ENCODE data around the gene SLC35B3. TPM values are rescaled to one million over a fixed set of nuclear protein-coding genes. Genes with fewer than 3 reads are reported as not detected.

Gene SLC35B3
- total and polyA plus RNA-seq, 10 donors = 11.6 to 20.6 (median 16.7) TPM

GRCh38 chr6:8478418-8478817, 43.1 kb upstream of the SLC35B3 start:
- TF ChIP-seq POLR2A (IDR thresholded peaks at IDR 0.05) (no peak), CTCF (IDR thresholded peaks at IDR 0.05 in 8 of 11, conservative IDR thresholded peaks at IDR 0.05 in 3 of 11) (no peak), POLR2AphosphoS5 (IDR thresholded peaks at IDR 0.05) (no peak)
- WGBS, 5 donors = 80 to 95% (median 82%) methylated on average over 1 of the region's 1 CpG
- no peaks in the 10 kb centered on the region for H3K27me3 ChIP-seq (replicated peaks in 1 of 7)
- no peaks in the 10 kb centered on the region for H3K4me1 ChIP-seq
- peaks cover 0 to 36% (median 0%) of the 10 kb centered on the region in 8 donors for H3K9me3 ChIP-seq
- intact Hi-C loops (cut with DNase I; ENCODE audit: low total_unique reads) = no loop called here
- H3K4me3 ChIP-seq = no peak overlapping the region
- no peaks in the 10 kb centered on the region for H3K36me3 ChIP-seq
- DNase-seq = no peak
- no peak overlapping the region for H3K27ac ChIP-seq

GRCh38 chr6:8476656-8477055, 41.3 kb upstream of the SLC35B3 start:
- H3K4me3 ChIP-seq = no peak overlapping the region
- no peak for DNase-seq
- intact Hi-C loops (cut with DNase I; ENCODE audit: low total_unique reads) = no loop called here
- H3K4me1 ChIP-seq = no peaks in the 10 kb centered on the region
- no peak for TF ChIP-seq POLR2AphosphoS5 (IDR thresholded peaks at IDR 0.05)
- TF ChIP-seq POLR2A (IDR thresholded peaks at IDR 0.05) = no peak
- TF ChIP-seq CTCF (IDR thresholded peaks at IDR 0.05 in 8 of 11, conservative IDR thresholded peaks at IDR 0.05 in 3 of 11) = no peak
- no peaks in the 10 kb centered on the region for H3K27me3 ChIP-seq (replicated peaks in 1 of 7)
- no peaks in the 10 kb centered on the region for H3K36me3 ChIP-seq
- WGBS, 5 donors = 59 to 85% (median 72%) methylated on average over 1 of the region's 1 CpG
- H3K27ac ChIP-seq = no peak overlapping the region
- peaks cover 0 to 36% (median 0%) of the 10 kb centered on the region in 8 donors for H3K9me3 ChIP-seq

- intact Hi-C loops (cut with DNase I; ENCODE audit: low total_unique reads) = no loop called here
- no peak for DNase-seq
- TF ChIP-seq POLR2AphosphoS5 (IDR thresholded peaks at IDR 0.05) (no peak), POLR2A (IDR thresholded peaks at IDR 0.05) (no peak), CTCF (IDR thresholded peaks at IDR 0.05 in 8 of 11, conservative IDR thresholded peaks at IDR 0.05 in 3 of 11) (no peak)
- no peaks in the 10 kb centered on the region for H3K36me3 ChIP-seq
- H3K4me3 ChIP-seq = no peak overlapping the region
- WGBS, 5 donors = 71 to 82% (median 75%) methylated on average over 6 of the region's 6 CpGs
- no peak overlapping the region for H3K27ac ChIP-seq
- H3K27me3 ChIP-seq (replicated peaks in 1 of 7) = no peaks in the 10 kb centered on the region
- no peaks in the 10 kb centered on the region for H3K4me1 ChIP-seq
- H3K9me3 ChIP-seq = no peaks in the 10 kb centered on the region
Measured at GRCh38 chr6:8468552-8469356, 33.4 kb upstream of the SLC35B3 start.

- TF ChIP-seq POLR2A (IDR thresholded peaks at IDR 0.05) (no peak), CTCF (IDR thresholded peaks at IDR 0.05 in 8 of 11, conservative IDR thresholded peaks at IDR 0.05 in 3 of 11) (no peak), POLR2AphosphoS5 (IDR thresholded peaks at IDR 0.05) (no peak)
- DNase-seq = no peak
- Histone ChIP-seq H3K9me3 (peaks cover 0 to 14% (median 2%) of the 10 kb centered on the region in 8 donors), H3K27ac (no peak overlapping the region), H3K4me1 (no peaks in the 10 kb centered on the region), H3K27me3 (replicated peaks in 1 of 7) (no peaks in the 10 kb centered on the region), H3K36me3 (no peaks in the 10 kb centered on the region), H3K4me3 (no peak overlapping the region)
- 53 to 61% (median 58%) methylated on average over 1 of the region's 1 CpG for WGBS, 5 donors
- intact Hi-C loops (cut with DNase I; ENCODE audit: low total_unique reads) = no loop called here
Measured at GRCh38 chr6:8462694-8463093, 27.3 kb upstream of the SLC35B3 start.
